Forelimb muscle (tissue), 1 donor: Measurements from ENCODE around the gene CTDSPL. TPM values are rescaled to one million over a fixed set of nuclear protein-coding genes. Genes with fewer than 3 reads are reported as not detected.

ENCODE experiments used
- DNase-seq: peaks from one replicate; pipeline ENCODE4 v3.0.0-alpha.2; 2013; ENCODE audit warnings: low read depth
- polyA plus RNA-seq: library from polyadenylated mRNA; unstranded; fragments of 120-200 nt; gene quantifications from one replicate; pipeline ENCODE4 v1.2.1, GENCODE V29; 2013; ENCODE audit not compliant: insufficient read length

CTDSPL gene
- polyA plus RNA-seq, 1 donor, result 36.3 TPM

DNA sequence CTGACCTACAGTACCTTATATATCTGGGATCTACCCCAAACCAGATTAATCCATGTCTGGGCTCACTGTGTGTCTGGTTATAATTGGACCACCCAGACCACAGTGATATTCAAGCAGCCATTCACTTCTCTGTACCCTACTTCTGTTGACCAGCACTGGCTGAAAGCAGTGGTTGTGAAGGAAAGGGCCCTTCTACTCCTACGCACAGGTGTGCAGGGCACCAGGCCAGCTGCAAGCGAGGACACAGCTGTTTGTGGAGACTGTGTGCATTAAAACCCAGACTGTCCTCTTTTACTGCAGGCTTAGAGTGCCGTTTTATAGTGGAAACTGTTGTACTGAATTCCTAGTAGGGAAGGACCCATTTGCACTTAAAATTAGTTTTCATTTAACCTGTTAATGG, 29.5 kb downstream of the CTDSPL start:
- DNase-seq, result no peak

DNA sequence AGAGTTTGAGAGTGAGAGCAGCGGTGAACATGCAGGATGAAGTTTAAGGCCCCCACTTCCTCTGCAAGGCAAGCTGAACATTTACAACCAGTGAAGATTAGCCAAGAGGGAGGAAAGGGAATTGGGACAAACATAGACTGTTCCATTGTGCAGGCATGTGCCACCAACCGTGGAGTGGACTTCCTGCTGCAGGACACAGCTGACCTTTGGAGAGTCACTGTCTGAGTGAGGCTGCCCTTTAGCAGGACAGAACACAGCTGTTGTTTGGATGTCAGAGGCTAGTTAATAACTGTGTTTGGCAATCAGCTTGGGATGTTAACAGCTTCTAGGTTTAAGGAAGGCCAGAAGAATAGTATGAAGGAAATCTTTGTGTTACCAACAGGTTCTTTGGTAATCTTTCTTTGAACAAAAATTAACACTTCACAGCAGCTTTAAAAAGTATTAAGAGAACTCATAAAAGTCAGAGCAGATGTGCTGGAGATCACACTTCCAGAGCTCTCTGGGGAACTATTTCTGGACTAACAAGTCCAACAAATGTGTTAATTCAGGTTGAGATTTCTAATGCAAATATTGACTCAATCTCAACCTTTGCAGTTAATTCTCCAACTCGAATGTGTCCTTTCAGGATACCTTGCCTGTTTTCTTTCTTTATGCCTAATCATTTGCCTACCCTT, 31.4 kb downstream of the CTDSPL start:
- no peak for DNase-seq

DNA sequence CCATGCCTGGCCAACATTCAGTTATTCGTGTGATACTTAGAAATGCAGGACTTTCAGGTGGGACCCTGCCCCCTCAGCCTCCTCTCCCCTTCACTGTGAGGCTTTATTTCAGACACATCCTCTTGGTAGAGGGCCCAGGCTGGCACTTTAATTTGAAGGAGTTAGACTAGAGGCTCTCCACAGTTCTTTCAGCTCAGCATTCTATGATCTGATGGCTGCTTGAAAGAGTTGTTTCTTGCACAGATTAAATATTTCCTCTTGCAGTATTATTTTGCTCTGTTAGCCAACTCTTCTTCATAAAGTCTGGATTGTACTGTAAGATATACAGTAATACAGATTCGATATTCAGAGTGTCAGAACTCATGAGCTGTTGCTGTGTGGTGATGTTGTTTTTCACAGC, 35.1 kb downstream of the CTDSPL start:
- DNase-seq, result no peak

DNA sequence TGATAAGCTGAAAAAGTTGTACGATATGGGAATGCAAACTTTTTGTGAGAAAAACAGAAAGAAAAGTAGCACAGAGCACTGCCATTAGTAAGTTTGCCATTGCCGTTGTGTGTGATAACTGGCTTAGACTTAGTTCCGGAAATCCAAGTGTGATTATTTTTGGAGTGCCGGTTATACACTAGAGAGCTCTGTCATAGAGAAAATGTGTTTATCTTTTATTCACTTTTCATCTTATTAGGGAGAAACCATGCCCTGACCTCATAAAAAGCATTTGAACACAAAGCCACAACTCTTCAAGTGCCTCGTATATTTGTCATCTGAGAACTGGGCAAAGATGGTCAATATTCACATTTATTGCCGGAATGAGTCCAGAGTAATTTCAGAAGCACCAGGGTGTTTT, 36.1 kb downstream of the CTDSPL start:
- no peak for DNase-seq

DNA sequence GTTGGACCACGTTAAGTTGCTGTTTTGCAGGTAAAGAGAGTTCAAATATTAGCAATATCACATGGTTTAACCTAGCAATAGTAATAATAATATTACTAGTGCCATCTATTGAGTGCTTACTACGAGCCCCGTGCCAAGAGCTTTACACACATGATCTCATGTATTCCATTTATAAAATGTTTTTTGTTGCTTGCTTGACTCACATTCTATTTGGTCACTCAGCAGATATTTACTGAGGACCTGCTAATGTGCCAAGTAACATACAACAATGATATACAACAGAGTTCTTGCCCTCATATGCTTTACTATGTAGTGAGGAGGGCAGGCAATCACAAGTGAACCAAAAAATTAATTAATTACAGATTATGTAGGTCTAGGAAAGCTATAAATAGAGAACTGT, 36.7 kb downstream of the CTDSPL start:
- no peak for DNase-seq

DNA sequence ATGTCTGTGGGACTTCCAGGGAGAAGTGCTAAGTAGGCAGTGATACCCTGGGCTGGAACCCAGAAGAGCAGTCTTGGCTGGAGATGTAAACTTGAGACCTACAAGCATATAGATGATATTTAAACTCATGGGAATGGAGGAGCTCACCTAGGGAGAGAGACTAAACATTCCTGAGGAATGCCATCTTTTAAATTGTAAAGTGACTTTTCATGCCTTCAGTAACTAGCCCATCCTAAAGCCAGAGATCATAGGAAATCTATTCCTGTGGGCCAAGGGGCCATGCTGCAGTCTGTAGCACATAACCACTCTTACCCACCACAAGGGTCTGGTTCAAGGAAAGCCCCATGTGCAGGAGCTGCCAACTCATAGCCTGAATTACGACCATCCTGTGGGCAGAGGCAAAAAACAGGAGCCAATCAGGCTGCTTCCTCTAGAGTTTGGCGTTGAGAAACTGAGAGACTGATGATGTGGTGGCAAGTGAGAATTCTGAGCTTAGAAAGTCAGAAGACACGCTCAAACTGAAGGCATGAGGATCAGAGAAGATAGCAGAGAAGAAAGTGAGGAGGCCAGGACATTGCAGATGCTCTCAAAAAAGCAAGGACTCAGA, 37.5 kb downstream of the CTDSPL start:
- no peak for DNase-seq

DNA sequence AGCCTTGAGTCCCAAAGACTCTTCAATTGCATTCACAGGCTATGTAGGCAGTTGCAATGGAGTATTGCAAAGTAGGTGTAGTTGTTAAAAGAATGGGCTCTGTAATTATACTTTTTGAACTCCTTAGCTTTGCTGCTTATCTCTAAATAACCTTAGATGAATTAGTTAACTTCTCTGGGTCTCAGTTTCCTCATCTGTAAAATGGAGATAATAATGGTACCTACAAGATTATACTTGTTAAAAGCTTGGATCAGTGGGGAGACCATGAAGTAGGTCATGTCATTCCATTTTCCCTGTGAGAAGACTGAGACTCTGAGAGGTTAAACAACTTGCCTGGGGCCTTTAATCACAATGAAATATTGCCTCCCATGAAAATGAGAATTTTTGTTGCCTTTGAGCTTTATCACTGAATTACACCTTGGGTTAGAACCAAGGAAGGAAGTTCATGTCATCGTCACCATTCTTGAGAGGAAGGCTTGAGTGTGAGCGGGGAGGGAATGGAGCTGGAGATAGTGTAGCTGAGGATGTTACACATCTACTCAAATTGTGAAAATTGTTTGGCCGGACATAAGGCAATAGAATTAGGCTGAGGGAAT, 38.1 kb downstream of the CTDSPL start:
- DNase-seq, result no peak

DNA sequence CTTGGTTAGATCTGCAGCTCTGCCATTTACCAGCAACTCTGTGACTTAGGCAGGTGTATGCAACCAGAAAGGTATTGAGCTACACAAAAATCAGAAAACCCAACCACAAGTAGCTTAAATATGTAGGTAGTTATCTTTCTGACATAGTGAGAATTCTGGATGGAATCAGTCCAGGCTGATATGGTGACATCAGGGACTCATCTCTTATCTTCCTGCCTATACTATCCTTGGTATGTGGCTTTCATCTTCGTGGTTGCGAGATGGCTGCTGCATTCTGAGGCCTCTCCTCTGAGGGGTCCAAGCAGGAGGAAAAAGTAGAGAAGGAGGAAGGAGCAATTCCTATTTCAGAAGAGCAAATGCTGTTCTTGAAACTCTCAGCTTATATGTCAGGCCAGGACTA, 40.0 kb downstream of the CTDSPL start:
- no peak for DNase-seq

DNA sequence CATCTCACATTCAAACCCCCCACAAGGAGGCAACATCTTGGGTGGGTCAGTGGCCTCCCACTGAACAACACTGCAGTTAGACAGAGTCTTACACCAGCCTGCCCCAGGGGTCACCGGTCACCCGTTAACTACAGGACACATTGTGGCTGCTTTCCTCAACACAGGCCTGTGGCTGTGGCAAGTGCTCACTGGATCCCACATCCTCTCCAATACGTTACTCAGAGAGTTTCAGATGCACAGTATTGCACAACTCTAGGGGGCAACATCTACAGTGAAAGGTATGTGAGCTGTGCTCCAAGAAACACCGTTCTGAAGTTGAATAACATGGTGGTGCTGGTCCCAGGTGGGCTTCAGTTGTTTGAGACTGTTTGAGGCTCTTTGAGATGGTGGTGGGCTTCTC, 41.0 kb downstream of the CTDSPL start:
- DNase-seq, result no peak

DNA sequence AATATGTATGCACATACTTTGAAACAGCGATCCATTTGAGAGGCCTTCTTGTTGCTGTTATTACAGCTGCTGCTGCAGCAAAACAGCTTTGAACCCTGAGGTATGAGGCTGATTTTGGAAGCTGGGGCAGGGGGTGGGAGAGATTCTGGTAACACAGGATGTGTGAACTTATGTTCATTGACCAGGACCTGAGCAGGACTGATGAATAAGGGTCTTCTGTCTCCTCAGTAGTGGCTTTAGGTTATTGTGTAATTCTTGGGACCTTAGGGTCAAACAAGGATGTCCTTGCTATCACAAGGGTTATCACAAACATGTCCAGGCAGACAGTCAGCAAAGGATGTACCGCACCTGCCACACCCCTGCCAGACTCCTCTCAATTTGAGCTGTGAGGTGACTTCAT, 41.6 kb downstream of the CTDSPL start:
- no peak for DNase-seq

DNA sequence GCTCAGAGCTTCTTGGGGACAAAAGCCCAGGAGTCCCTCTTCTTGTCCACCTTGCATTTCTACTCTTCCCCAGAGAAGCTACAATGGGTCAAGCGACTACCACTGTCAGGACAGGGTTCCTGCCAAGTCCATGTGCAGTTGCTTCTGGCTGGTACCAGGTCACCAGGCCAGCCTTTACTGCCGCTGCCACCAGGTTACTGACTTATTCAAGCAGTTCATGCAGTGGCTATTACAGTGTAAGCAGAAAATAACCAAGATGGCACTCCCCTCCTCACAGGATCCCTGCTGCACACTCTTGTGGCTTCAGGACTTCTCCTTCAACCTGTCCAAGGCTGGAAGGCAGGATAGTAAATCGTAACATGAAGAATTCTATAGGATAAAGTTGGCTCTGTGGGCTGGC, 42.1 kb downstream of the CTDSPL start:
- no peak for DNase-seq

DNA sequence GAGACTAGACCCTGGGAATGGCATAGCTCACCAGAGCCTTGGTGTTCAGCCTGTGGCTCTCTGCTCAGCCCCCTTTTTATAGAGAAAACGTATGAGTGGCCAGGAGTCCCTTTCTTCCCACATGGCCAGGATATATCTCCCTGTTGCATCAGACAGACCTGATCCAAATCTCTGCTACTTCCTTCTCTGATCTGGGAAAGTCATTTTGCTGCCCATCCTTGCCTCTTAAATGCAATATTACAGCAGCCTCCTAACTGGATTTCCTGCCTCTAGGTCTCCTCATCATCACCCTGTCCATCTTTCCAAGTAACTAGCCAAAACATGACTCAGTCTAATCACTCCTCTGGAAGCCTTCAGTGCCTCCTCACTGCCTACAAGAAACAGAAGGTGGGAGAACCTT, 42.9 kb downstream of the CTDSPL start:
- peak; percentile 19 for DNase-seq

DNA sequence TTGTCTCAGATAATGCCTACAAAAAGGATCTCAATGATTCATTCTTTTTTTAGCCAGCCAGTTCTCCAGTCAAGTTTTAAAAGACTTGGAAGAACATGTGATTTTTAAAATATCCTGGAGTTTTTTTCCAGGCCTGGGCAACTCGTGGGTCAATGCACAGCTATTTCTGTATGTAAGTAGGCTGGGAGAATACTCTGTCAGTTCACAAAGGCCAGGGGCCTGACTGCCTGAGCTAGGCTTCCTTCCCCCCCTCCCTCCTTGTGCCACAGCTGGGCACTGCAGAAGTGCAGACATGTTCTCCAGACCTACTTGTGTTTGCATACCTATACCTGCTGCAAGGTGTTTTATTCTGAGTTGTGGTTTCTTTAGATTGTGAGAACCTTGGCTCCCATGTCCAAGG, 43.7 kb downstream of the CTDSPL start:
- no peak for DNase-seq

DNA sequence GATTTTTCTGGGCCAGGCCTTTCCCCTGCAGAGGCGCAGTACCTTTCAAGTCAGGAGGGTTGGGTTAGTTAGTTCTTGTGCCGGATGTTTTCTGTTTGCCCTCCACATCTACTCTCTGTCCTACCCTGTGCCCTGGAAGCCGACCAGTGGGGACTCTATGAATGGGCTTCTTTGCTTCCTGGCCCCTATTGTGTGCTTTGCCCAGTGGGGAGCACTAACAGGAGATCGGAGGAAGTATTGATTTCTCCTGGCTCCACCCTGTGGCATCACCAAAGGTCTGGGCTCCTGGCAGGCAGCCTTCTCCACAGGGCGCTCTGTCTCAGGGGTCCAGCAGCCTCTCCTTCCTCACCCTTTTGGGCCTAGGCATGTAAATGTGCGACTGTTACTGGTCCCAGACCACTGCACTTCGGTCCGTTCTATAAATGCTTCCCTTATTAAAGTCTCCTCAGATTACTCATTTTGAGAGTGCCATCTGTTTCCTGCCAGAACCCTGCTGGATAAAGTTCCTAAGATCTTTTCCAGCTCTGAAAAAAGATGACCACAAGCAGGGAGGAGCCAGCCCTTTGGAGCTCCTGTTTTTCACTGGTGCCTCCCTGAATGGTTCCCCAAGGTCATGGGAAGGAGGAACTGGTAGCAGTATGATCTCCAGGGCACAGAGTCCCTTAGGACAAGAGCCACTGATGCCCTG, 44.5 kb downstream of the CTDSPL start:
- DNase-seq, result no peak

DNA sequence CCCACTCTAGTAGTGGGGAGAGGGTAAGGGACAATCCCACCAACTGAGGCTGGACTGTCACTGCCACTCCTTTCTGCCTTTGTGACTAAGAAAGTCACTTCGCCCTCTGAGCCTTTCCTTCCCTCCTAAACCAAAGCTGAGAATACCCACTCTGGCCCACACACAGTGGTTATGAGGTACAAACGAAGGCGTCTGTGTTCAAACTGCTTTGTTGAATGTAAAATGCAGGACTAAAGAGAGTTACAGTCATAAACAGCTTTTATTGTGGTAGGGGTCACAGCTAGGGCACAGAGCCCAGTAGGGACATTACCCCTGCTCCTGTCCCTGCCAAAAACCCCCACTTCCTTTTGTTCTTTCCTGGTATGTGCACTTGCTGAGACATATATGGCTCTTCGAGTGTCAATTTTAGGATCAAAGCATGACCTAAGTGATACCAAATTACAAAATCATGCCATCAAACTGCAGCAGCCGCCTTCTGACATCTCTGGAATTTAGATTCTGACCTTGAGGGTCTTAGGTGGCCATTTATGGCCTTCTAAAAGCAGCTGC, 45.1 kb downstream of the CTDSPL start:
- DNase-seq, result no peak

DNA sequence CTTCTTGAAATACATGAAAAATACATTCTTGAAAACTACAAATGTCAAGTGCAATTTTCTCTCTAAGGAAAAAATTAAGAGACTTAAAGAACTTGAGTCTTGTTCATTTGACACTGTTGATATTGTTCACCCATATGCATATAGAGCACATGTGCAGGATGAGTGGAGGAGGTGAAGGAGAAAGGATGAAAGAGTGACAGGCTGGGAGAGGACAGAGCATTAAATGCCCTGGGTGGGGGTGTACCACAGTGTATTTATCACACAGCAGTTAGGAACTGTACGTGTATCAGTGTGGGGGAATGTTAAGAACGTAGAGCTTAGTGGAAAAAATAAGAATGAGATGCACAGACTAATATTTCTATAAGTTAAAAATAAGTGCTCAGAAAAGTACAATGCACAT, 45.7 kb downstream of the CTDSPL start:
- DNase-seq, result no peak

DNA sequence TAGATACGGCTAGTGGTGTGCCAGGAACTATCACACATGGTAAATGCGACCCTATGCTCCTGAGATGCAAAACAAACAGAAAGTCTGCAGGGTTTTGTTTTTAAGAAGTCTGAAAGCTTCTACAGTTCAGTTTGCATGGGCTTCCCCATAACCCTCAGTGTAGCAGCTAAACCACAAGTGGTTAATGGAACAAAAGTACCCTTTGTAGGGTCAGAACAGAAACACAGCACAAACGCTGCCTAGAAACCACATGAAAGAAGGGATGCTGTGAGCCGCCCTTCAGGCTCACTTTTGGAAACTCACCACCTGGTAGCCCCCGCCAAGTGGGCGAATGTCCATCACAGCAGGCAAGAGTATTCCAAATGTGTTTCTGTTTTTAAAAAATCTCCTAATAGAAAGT, 46.2 kb downstream of the CTDSPL start:
- no peak for DNase-seq

DNA sequence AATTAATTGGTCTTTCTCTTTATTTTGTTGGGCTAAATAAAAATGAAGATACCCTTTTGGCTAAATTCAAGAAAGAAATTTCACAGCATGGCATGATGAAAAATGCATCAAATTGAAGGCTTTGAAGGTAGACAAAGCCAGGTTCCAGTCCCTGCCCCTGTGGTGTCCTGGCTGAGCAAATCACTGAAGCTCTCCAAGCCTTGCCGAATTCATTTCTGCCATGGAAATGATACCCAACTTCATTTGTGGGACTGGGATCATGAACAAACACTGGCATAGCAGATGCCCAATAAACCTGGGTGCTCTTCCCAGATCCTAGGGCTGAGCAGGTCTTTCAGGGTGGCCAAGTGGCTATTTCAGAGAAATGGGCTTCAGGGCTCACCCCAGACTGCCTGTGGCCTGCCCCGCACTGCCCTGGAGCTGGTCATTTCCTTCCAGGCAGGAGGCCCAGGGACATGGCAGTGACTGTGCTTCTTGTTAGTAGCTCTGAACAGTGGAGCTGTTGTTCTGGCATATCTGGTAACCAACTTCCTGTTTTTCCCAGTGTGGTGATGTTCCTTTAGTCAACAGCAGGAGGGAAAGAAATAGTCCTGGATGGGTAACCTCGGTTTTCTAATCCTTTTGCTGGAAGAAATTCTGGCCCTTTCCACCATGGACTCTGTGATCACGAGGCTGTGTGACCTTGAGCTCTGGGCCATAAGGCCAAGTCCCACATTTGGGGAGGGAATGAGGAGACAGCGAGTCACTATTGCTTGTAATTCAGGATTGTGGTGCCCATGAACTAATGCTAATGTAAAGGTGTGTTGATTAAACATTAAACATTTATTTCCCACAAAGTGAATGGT, 47.6 kb downstream of the CTDSPL start:
- DNase-seq, result no peak

DNA sequence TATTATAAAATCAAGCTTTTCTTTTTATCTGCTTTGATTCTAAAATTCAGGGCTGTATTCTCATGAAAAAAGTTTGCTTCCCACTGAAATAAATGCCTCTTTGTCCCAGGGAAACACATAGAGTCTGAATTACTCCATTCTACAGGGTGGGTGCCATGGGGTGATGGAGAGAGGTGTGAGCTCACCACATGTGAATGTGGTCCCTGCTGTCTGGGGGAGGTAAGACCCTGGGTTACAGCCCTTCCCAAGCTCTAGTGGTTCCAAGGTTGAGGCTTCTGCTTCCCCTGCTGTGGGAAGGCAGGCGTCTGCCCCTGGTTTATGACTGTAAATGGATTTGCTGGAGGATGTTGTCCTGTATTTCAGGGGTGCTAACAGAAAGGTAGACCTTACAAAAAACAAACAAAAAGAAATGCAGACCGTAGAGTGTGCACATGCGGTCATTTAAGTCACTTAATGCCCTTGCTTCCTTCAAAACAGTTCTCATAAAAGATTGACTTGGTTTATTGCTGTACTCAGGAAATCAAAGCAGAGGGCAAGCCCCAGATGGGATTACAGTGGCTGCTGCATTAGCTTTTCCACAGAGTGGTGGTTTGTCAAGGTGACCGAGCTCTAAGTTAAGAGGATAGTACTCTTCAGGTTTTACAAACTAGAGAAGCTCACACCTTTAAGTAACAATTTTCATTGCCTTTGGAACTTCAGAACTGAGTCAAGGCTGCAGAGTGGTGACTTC, 49.2 kb downstream of the CTDSPL start:
- DNase-seq, result no peak

DNA sequence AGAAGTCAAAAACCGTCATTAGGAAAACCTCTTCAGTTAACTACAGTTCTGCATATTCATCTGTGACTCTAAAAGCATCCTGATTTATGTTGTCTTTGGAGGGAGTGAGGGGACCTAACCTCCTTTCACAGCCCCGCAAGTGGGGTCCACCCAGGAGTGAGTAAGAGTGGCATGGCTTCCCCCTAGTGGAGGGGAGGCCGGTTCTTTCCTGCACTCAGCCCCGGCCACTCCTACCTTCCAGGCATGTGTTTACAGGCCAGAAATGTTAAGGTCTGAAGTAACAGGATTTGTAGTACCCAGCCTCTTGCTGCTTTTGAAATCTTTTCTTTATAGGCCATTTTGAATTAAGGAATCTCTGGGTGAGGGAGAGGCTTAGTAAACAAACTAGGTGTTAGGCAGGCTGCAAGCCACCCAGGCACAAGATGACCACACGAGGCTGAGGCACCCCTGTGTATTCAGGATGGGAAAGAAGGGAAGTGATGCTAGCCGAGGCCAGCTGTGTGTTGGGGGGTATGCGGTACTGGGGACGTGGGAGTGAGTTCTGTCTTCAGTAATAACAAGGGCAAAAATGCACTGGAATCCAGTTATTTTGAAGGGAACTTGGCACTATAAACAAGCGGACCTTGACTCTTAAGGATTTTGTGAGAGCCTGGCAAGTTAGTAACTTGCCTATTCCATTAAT, 50.5 kb downstream of the CTDSPL start:
- no peak for DNase-seq
